ENCODE results near the gene CACNA2D2. TPM values are rescaled to one million over a fixed set of nuclear protein-coding genes. Genes with fewer than 3 reads are reported as not detected.

Gene CACNA2D2
- total RNA-seq, 1 donor from 2014 or later: not detected

- DNase-seq (ENCODE audit: low read depth, low spot score): no peak
Measured at GRCh38 chr3:50347187-50347813, 156.1 kb downstream of the CACNA2D2 start.

GRCh38 chr3:50345586-50346234 lies 157.7 kb downstream of the CACNA2D2 start, which contains the start of gene ZMYND10:
Gene ZMYND10 (minus strand): TSS chr3:50345732. CDS start chr3:50345579, 153 bp downstream.
- DNase-seq (ENCODE audit: low read depth, low spot score): no peak

- DNase-seq (ENCODE audit: low read depth, low spot score): no peak
Measured at GRCh38 chr3:50345008-50345407, 158.4 kb downstream of the CACNA2D2 start.

- DNase-seq (ENCODE audit: low read depth, low spot score): no peak
Measured at GRCh38 chr3:50342813-50343633, 160.4 kb downstream of the CACNA2D2 start.

- DNase-seq (ENCODE audit: low read depth, low spot score): no peak
Measured at GRCh38 chr3:50341996-50342650, 161.3 kb downstream of the CACNA2D2 start.

- no peak for DNase-seq (ENCODE audit: low read depth, low spot score)
Measured at GRCh38 chr3:50341537-50341936, 161.9 kb downstream of the CACNA2D2 start.

GRCh38 chr3:50340448-50341329 lies 162.7 kb downstream of the CACNA2D2 start, which contains the start of gene RASSF1:
Gene RASSF1 (minus strand): TSS chr3:50340836. CDS start chr3:50340805, 31 bp downstream.
- DNase-seq (ENCODE audit: low read depth, low spot score): no peak

- no peak for DNase-seq (ENCODE audit: low read depth, low spot score)
Measured at GRCh38 chr3:50340147-50340447, 163.3 kb downstream of the CACNA2D2 start.

GRCh38 chr3:50339485-50340146 lies 163.8 kb downstream of the CACNA2D2 start:
- DNase-seq (ENCODE audit: low read depth, low spot score): no peak

- DNase-seq (ENCODE audit: low read depth, low spot score): no peak
Measured at GRCh38 chr3:50338965-50339364, 164.5 kb downstream of the CACNA2D2 start.

GRCh38 chr3:50337175-50337861 lies 166.1 kb downstream of the CACNA2D2 start:
- peak; percentile 98 for DNase-seq (ENCODE audit: low read depth, low spot score)

- DNase-seq (ENCODE audit: low read depth, low spot score): no peak
Measured at GRCh38 chr3:50336452-50337174, 166.8 kb downstream of the CACNA2D2 start.

GRCh38 chr3:50334339-50335075 lies 168.9 kb downstream of the CACNA2D2 start:
- DNase-seq (ENCODE audit: low read depth, low spot score): no peak

- peak; percentile 68 for DNase-seq (ENCODE audit: low read depth, low spot score)
Measured at GRCh38 chr3:50333744-50334328, 169.6 kb downstream of the CACNA2D2 start.

- DNase-seq (ENCODE audit: low read depth, low spot score): no peak
Measured at GRCh38 chr3:50331364-50331907, 172.0 kb downstream of the CACNA2D2 start.

- no peak for DNase-seq (ENCODE audit: low read depth, low spot score)
Measured at GRCh38 chr3:50330330-50330729, 173.1 kb downstream of the CACNA2D2 start.

- peak; percentile 90 for DNase-seq (ENCODE audit: low read depth, low spot score)
Measured at GRCh38 chr3:50327943-50328691, 175.3 kb downstream of the CACNA2D2 start, which contains the start of gene TUSC2. Gene TUSC2 (minus strand): TSS chr3:50328223. CDS start chr3:50328099, 124 bp downstream.

Data from pulmonary artery endothelial cell (primary cell).